Measurements from ENCODE around the gene FLNA.

GRCh38 chrX:154371789-154372300 is 2.6 kb downstream of the FLNA start:
- TF ChIP-seq CTCF (IDR thresholded peaks at IDR 0.05 in 8 of 11, conservative IDR thresholded peaks at IDR 0.05 in 3 of 11) = no peak
- TF ChIP-seq POLR2A (IDR thresholded peaks at IDR 0.05) = no peak
- no peak for TF ChIP-seq POLR2AphosphoS5 (IDR thresholded peaks at IDR 0.05)
